Duodenal mucosa (tissue), 2 donors: ENCODE data around the gene ZC3H12A.

Source experiments
- H3K27ac ChIP-seq: one replicate; pipeline ENCODE4 v1.7.0; 2013; ENCODE audit warnings: low read depth, low read length
- H3K27me3 ChIP-seq, 2 donors: one replicate each; pipeline ENCODE4 v1.7.0; 2013; ENCODE audit warnings: low read length in 2 of 2, control low read depth in 1 of 2; ENCODE audit not compliant: insufficient read depth in 2 of 2, control insufficient read depth in 1 of 2
- H3K36me3 ChIP-seq, 2 donors: one replicate each; pipeline ENCODE4 v1.7.0; 2013; ENCODE audit warnings: low read length in 2 of 2, control low read depth in 1 of 2; ENCODE audit not compliant: insufficient read depth in 2 of 2, control insufficient read depth in 1 of 2
- H3K4me1 ChIP-seq, 2 donors: one replicate each; pipeline ENCODE4 v1.7.0; 2013; ENCODE audit warnings: low read length in 2 of 2, control low read depth in 1 of 2; ENCODE audit not compliant: insufficient read depth in 2 of 2, control insufficient read depth in 1 of 2
- H3K4me3 ChIP-seq, 2 donors: one replicate each; pipeline ENCODE4 v1.7.0; 2013; ENCODE audit warnings: low read length in 2 of 2, low read depth in 1 of 2
- H3K9ac ChIP-seq, 2 donors: one replicate each; pipeline ENCODE4 v1.7.0; 2013; ENCODE audit warnings: low read length in 2 of 2, low read depth in 1 of 2
- H3K9me3 ChIP-seq, 2 donors: one replicate each; pipeline ENCODE4 v1.7.0; 2013; ENCODE audit warnings: low read length in 2 of 2, control low read depth in 1 of 2; ENCODE audit not compliant: control insufficient read depth in 1 of 2

ZC3H12A gene

GRCh38 chr1:37471345-37472231 is 2.8 kb upstream of the ZC3H12A start:
- H3K9me3 ChIP-seq, result no peaks in the 10 kb centered on the region
- peaks cover 5 to 11% of the 10 kb centered on the region in 2 donors for H3K36me3 ChIP-seq
- H3K4me3 ChIP-seq, result peak overlapping the region; percentile 41 to 44
- H3K4me1 ChIP-seq, result peaks cover 33 to 42% of the 10 kb centered on the region in 2 donors
- no peaks in the 10 kb centered on the region for H3K27me3 ChIP-seq
- H3K27ac ChIP-seq, result peak overlapping the region; percentile 67
- H3K9ac ChIP-seq, result peak overlapping the region; percentile 52 to 75

GRCh38 chr1:37472281-37472680 is 2.1 kb upstream of the ZC3H12A start:
- Histone ChIP-seq H3K27ac (peak overlapping the region; percentile 67), H3K27me3 (no peaks in the 10 kb centered on the region), H3K36me3 (peaks cover 5 to 11% of the 10 kb centered on the region in 2 donors), H3K9ac (peak overlapping the region; percentile 52 to 75), H3K4me1 (peaks cover 38 to 48% of the 10 kb centered on the region in 2 donors), H3K4me3 (peak overlapping the region in 1 of 2 donors; percentile 4), H3K9me3 (no peaks in the 10 kb centered on the region)

GRCh38 chr1:37472994-37473393 is 1.4 kb upstream of the ZC3H12A start:
- peaks cover 11 to 15% of the 10 kb centered on the region in 2 donors for H3K36me3 ChIP-seq
- peak overlapping the region; percentile 92 to 99 for H3K9ac ChIP-seq
- no peaks in the 10 kb centered on the region for H3K27me3 ChIP-seq
- peak overlapping the region; percentile 81 to 93 for H3K4me3 ChIP-seq
- H3K27ac ChIP-seq, result no peak overlapping the region
- no peaks in the 10 kb centered on the region for H3K9me3 ChIP-seq
- peaks cover 42 to 56% of the 10 kb centered on the region in 2 donors for H3K4me1 ChIP-seq

- Histone ChIP-seq H3K27ac (peak overlapping the region; percentile 53), H3K4me3 (peak overlapping the region; percentile 81 to 93), H3K4me1 (peaks cover 47 to 61% of the 10 kb centered on the region in 2 donors), H3K27me3 (no peaks in the 10 kb centered on the region), H3K36me3 (peaks cover 12 to 20% of the 10 kb centered on the region in 2 donors), H3K9me3 (no peaks in the 10 kb centered on the region), H3K9ac (peak overlapping the region; percentile 92 to 99)
These were observed 842 bp upstream of the ZC3H12A start for GRCh38 chr1:37473431-37474045.

DNA sequence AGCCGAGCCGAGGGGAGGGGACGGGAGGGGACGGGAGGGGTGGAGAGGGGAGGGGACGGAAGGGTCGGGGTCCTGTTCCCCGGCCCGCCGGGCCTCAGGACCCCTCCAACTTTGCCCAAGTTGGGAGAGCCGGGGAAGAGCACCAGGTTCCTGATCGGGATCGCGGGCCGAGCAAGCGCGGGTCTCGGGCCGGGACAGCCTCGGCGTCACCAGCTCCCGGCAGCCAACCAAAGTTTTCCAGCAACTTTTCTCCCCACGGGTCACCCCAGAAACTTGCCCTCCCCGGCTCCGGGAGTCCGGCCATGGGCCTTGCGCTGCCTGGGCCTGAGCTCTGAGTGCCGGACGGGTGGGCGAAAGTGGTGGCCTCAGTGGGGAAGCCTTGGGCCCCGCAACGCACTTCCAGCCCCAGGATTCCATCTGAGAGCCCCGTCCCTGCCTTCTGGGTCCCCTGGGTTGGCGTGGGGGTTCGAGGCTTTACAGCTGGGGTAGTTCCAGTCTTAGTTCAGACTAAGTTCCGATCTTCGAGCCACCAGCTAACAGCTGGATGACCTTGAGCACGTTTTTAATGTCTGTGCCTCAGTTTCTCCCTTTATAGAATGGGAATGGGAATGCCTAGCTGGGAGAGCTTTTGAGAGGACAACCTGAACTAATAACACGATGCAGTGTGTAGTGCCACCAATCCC is 458 bp downstream of the ZC3H12A start:
- no peaks in the 10 kb centered on the region for H3K27me3 ChIP-seq
- peak overlapping the region; percentile 99 to 100 for H3K9ac ChIP-seq
- peaks cover 12 to 22% of the 10 kb centered on the region in 2 donors for H3K36me3 ChIP-seq
- peak overlapping the region; percentile 97 for H3K27ac ChIP-seq
- no peaks in the 10 kb centered on the region for H3K9me3 ChIP-seq
- H3K4me1 ChIP-seq, result peaks cover 58 to 74% of the 10 kb centered on the region in 2 donors
- H3K4me3 ChIP-seq, result peak overlapping the region; percentile 94 to 97

- peaks cover 19 to 29% of the 10 kb centered on the region in 2 donors for H3K36me3 ChIP-seq
- H3K4me3 ChIP-seq, result peak overlapping the region; percentile 94 to 97
- H3K27me3 ChIP-seq, result no peaks in the 10 kb centered on the region
- peak overlapping the region; percentile 97 for H3K27ac ChIP-seq
- H3K9me3 ChIP-seq, result no peaks in the 10 kb centered on the region
- peak overlapping the region; percentile 99 to 100 for H3K9ac ChIP-seq
- H3K4me1 ChIP-seq, result peaks cover 64 to 81% of the 10 kb centered on the region in 2 donors
These were observed 1.2 kb downstream of the ZC3H12A start for GRCh38 chr1:37475380-37476086.

DNA sequence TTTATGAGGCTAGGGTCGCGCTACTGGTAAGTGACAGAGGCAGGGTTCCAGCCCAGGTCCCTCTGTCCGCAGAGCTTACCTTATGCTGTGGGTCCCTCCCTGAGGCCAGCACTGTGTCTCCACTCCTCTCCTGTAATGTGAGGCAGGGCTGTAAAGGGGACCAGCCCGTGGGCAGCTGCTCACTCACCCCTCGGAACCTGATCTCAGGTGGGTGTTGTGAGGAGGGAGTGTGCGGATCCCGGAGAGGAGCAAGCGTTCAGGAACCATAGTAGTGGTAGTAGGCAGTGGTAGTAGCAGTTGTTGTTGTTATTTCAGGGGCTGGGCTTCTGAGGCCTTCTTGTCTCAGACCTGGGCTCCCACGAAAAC is 1.7 kb downstream of the ZC3H12A start:
- Histone ChIP-seq H3K4me1 (peaks cover 70 to 84% of the 10 kb centered on the region in 2 donors), H3K27ac (peak overlapping the region; percentile 97), H3K9me3 (no peaks in the 10 kb centered on the region), H3K4me3 (peak overlapping the region; percentile 94 to 97), H3K27me3 (no peaks in the 10 kb centered on the region), H3K36me3 (peaks cover 25 to 34% of the 10 kb centered on the region in 2 donors), H3K9ac (peak overlapping the region; percentile 99 to 100)

- Histone ChIP-seq H3K9ac (peak overlapping the region; percentile 99 to 100), H3K9me3 (no peaks in the 10 kb centered on the region), H3K27me3 (no peaks in the 10 kb centered on the region), H3K4me1 (peaks cover 69 to 78% of the 10 kb centered on the region in 2 donors), H3K36me3 (peaks cover 30 to 40% of the 10 kb centered on the region in 2 donors), H3K4me3 (peak overlapping the region; percentile 94 to 97), H3K27ac (peak overlapping the region; percentile 97)
These were observed 2.2 kb downstream of the ZC3H12A start for GRCh38 chr1:37476460-37477197.
